ENCODE data around the gene PAPSS1. TPM values are rescaled to one million over a fixed set of nuclear protein-coding genes. Genes with fewer than 3 reads are reported as not detected.
"Not testable (repeated sequence)": the region's sequence is repeated elsewhere in the genome, so short reads cannot be mapped to it uniquely, and the experiment has no call there.

PAPSS1 gene
- polyA plus RNA-seq, 3 donors: 75.1 to 94.3 (median 82.9) TPM

DNA sequence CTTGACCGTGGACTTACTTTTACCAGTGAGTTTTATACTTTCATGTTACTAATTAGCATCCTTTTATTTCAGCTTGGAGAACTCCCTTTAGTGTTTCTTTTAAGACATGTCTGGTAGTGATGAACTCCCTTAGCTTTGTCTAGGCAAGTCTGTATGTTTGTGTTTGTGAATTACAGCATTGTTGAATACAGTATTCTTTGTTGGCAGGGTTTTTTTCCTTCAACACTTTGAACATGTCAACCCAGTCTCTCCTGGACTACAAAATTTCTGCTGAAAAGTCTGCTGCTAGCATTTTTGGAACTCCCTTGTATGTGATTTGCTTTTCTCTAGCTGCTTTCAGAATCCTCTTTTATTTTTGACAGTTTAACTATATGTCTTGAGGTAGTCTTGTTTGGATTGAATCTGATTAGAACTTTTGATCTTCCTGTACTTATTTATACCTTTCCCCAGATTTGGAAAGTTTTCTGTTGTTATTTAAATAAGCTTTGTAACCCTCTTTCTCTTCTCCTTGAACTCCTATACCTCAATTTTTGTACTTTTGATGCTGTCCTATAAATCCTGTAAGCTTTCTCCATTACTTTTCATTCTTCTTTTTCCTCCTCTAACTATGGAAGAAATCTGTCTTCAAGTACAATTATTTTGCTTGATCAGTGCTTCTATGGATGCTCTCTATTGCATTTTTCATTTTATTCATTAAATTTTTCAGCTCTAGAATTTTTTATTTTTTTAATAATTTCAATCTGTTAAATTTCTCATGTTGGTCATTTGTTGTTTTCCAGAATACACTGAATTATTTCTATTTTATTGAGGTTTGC, 14.1 kb downstream of the PAPSS1 start:
- no peak for DNase-seq (ENCODE audit: extremely low read depth in 1 of 11, low read depth in 9 of 11, low spot score in 4 of 11)

DNA sequence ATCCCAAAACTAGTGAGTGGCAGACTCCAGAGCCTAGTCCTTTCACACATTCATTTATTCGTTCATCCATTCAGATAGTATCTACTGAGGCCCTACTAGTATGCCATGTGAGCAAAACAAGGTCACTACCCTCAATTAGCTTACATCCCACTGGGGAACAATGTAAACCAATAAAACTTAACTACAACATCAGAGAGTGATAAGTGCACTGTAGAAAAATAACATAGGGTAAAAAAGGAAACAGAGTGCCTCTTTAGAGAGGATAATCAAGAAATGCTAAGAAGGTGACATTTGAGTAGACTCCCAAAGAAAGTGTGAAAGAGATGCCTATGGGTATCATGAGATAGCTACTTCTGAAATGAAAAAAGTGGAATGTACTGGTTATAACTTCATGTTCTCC, 18.5 kb downstream of the PAPSS1 start:
- DNase-seq (ENCODE audit: extremely low read depth in 1 of 11, low read depth in 9 of 11, low spot score in 4 of 11): no peak

GRCh38 chr4:107699466-107700206, 20.4 kb downstream of the PAPSS1 start:
- DNase-seq (ENCODE audit: extremely low read depth in 1 of 11, low read depth in 9 of 11, low spot score in 4 of 11): no peak

DNA sequence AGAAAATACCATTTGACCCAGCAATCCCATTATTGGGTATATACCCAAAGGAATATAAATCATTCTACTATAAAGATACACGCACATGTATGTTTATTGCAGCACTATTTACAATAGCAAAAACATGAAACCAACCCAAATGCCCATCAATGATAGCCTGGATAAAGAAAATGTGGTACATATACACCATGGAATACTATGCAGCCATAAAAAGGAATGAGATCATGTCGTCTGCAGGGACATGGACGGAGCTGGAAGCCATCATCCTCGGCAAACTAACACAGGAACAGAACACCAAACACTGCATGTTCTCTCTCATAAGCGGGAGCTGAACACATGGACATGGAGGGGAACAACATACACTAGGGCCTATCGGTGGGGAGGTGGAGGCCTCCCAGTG, 23.8 kb downstream of the PAPSS1 start:
- not testable (repeated sequence) for DNase-seq (ENCODE audit: extremely low read depth in 1 of 11, low read depth in 9 of 11, low spot score in 4 of 11)

DNA sequence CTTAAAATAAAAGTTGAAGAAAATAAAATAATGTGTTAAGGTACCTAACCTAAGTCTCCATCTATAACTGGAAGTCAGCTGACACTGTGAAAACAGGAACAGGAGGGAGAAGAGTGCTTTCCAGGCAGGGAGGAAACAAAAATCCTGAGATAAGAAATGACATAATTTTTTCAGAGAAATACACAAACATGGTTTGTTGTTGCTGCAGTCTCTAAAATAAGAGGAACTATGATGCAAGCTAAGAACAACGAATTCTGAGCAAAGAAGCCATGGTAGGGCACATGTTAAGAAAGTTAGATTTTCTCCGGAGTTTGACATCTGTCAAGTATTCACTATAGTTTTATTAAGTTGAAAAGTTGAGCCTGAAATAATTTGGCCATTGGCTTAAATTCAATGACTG, 26.9 kb downstream of the PAPSS1 start:
- DNase-seq (ENCODE audit: extremely low read depth in 1 of 11, low read depth in 9 of 11, low spot score in 4 of 11): no peak

GRCh38 chr4:107692202-107692601, 27.8 kb downstream of the PAPSS1 start:
- no peak for DNase-seq (ENCODE audit: extremely low read depth in 1 of 11, low read depth in 9 of 11, low spot score in 4 of 11)

DNA sequence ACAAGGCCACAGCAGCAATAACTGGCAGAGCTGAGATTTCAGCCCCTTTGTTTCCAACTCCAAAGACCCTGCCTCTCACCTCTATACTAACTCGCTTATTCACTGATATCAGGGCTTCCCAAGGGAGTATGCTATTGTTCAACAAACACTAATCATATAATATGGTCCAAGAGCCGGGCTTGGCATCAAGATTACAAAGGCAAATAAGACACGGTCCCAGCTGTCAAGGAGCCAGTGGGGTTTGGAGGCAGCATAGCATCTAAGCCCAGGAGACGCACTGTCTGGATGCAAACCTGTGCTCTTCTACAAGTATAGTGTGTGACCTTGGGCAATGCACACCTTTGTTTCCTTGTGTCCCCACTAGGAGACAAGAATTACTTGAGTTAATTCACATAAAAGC, 28.7 kb downstream of the PAPSS1 start:
- DNase-seq (ENCODE audit: extremely low read depth in 1 of 11, low read depth in 9 of 11, low spot score in 4 of 11): no peak

GRCh38 chr4:107689912-107690587, 30.0 kb downstream of the PAPSS1 start:
- no peak for DNase-seq (ENCODE audit: extremely low read depth in 1 of 11, low read depth in 9 of 11, low spot score in 4 of 11)

DNA sequence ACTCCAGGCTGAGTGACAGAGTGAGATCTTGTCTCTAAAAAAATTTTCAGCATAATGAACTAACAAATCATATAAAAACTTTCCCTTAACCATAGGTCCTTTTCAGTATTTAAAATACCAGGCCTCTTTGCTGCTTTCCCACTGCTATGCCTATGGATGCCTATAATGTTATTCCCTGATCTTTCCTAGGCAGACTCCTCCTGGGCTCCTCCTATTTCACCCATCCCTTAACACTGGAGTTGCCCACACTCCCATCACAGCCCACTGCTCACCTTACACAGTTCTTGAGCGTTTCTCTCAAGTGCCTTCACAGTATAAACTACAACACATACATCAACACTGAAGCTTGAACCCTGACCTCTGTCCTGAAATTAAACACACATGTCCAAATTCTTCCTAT, 31.6 kb downstream of the PAPSS1 start:
- DNase-seq (ENCODE audit: extremely low read depth in 1 of 11, low read depth in 9 of 11, low spot score in 4 of 11): no peak

DNA sequence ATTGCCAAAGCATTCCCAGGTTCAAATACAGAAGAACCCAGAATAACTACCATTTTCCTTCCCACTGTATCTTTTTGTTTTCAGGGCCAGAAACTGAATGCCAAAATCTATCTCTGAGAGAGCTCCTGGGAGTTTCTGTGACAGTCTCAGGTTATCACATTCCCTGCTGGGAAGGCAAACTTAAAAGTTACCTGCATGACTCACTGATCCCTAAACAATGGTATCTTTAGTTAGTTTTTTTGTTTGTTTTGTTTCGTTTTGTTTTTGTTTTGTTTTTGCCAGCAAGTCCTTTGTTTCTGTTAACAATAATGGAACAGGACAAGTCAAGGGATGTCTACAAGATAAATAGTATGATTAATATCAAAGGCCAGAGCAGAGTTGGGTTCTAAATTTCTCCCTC, 34.3 kb downstream of the PAPSS1 start:
- no peak for DNase-seq (ENCODE audit: extremely low read depth in 1 of 11, low read depth in 9 of 11, low spot score in 4 of 11)

- no peak for DNase-seq (ENCODE audit: extremely low read depth in 1 of 11, low read depth in 9 of 11, low spot score in 4 of 11)
Measured at GRCh38 chr4:107683873-107684272, 36.2 kb downstream of the PAPSS1 start.

DNA sequence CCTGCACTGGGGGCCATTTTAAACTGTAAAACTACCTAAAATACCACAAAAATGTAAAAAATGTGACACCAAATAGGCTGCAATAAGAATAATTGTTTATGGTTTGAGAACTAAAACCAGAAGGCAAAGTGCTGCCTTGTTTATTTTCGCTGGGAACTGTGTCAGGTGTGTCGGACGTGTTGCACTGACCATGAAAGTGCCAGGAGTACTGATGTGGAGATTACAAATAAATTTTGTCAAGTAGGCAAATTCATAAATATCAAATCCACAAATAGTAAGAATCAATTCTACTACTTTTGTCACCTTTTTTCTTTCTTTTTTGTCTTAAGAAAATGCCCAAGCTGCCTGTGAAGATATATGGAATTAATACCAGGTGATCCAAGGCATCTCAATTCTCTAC, 37.7 kb downstream of the PAPSS1 start:
- DNase-seq (ENCODE audit: extremely low read depth in 1 of 11, low read depth in 9 of 11, low spot score in 4 of 11): no peak

DNA sequence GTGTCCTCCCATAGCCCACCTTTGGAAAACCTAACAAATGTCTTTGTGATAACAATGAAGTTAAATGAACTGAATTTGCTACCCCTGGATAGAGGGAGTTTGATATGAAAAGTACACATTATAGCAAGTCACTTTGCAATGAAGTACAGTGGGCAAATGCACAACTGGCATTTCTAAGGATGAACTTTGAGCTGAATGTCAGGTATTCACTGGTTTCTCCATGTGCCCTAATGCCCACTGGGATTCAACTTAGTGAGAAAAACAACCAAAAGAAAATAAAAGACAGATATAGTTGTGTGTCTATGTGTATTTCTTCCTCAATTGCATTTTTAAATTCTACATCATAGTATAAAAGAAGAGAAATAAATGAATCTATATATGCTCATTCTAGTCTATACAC, 51.0 kb downstream of the PAPSS1 start:
- DNase-seq (ENCODE audit: extremely low read depth in 1 of 11, low read depth in 9 of 11, low spot score in 4 of 11): no peak

DNA sequence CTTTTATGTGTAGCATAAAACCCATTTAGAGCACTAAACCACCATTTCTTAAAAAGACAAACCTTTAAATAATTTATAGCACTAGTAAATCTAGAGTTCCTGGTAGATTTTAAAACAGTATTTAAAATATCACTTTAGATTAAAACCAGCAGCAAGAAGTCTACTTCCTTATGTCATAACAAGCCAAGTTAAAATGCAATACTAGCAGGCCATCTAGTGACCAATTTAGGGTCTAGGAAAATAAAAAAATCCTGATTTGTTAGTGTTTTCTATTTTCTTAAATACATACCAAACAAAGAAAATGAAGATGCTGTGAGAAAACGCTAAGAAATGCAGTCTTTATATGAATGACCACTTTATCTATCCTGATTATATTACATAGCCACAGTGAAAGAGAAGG, 53.9 kb downstream of the PAPSS1 start:
- peak in 8 of 11 donors; percentile 11 to 26 (median 20) for DNase-seq (ENCODE audit: extremely low read depth in 1 of 11, low read depth in 9 of 11, low spot score in 4 of 11)

- no peak for DNase-seq (ENCODE audit: extremely low read depth in 1 of 11, low read depth in 9 of 11, low spot score in 4 of 11)
Measured at GRCh38 chr4:107665001-107665400, 55.0 kb downstream of the PAPSS1 start.

GRCh38 chr4:107658400-107659336, 61.4 kb downstream of the PAPSS1 start:
- no peak for DNase-seq (ENCODE audit: extremely low read depth in 1 of 11, low read depth in 9 of 11, low spot score in 4 of 11)

GRCh38 chr4:107655289-107655688, 64.7 kb downstream of the PAPSS1 start:
- no peak for DNase-seq (ENCODE audit: extremely low read depth in 1 of 11, low read depth in 9 of 11, low spot score in 4 of 11)

DNA sequence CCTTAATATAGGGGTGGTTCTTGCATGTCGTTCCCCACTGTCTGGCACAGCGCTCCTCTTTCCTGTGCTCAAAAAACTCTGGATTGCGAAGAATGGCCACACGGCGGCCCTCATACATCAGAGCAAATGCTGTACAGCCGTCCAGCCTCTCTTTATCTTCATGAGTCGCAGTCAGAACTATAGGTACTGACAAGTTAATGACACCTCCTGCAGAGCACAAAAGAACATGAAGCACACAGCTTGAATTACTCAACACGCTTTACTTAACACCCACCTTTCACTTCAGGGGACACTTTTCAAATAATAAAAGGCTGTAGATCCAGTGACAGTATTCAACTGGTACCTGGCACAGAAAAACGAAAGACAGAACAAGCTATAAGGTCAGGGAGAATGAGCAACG, 65.3 kb downstream of the PAPSS1 start:
- DNase-seq (ENCODE audit: extremely low read depth in 1 of 11, low read depth in 9 of 11, low spot score in 4 of 11): peak in 1 of 11 donors; percentile 4

- not testable (repeated sequence) for DNase-seq (ENCODE audit: extremely low read depth in 1 of 11, low read depth in 9 of 11, low spot score in 4 of 11)
Measured at GRCh38 chr4:107651408-107651807, 68.6 kb downstream of the PAPSS1 start.
